Measurements from ENCODE around the gene RAB5B.

The RAB5B gene, protein sequence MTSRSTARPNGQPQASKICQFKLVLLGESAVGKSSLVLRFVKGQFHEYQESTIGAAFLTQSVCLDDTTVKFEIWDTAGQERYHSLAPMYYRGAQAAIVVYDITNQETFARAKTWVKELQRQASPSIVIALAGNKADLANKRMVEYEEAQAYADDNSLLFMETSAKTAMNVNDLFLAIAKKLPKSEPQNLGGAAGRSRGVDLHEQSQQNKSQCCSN

DNA sequence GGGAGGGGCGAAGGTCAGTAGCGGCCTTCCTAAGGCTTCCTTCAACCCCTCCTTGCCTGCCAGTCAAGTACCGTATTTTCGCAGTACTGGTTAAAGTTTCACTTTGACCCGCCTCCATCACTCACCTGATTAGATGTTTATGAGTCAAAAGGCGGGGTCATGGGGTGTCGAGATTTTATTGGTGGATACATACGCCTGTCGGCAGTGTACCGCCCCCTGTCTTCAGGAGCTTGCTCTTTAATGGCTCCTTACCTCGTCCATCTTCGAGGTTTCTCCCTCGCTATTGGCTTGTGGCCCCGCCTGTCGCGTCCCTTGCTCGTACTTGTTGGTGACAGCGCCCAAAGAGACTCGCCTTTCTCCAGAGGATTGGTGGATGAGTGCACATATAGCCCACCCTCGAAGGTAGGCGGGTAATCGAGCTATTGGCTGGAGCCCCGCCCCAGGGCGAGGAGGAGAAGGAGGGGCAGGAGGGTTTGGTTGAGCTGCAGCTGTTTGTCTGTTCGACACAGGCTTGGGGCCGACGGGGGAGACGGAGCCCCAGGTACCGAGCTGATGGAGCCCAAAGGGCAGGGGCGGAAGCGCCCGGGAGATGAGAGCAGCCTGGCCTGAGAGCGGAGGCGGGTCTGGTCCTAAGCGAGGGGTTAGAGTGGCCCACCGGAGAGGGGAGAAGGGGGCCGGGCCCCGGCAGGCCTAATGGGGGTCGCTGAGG lies at the start of gene RAB5B:
TSS of gene RAB5B (plus strand) at position 480 of the 709 bp plus-strand sequence. CDS start 12,883 bp downstream, outside the sequence.
- peaks cover 4% of the 10 kb centered on the region; the same call in 1 of the 2 replicates for H3K4me1 ChIP-seq (ENCODE audit: control insufficient read depth, insufficient read depth, low read length)
- peaks cover 13 to 63% of the 10 kb centered on the region in 2 experiments for H3K36me3 ChIP-seq (ENCODE audit: control insufficient read depth in 2 of 2, insufficient read depth in 1 of 2, low read length in 2 of 2)
- ChIA-PET CTCF (interaction anchor here (0.5 to 3.0 kb wide), 15 partner anchors 18 to 601 kb away, joined by 3 to 30 read pairs (median 5); partner anchors contain the start of gene SUOX), POLR2A (interaction anchor here (0.6 to 2.6 kb wide), 37 partner anchors 11 to 1612 kb away, joined by 3 to 66 read pairs (median 7); partner anchors contain the start of genes CD63, DNAJC14, NACA and ORMDL2)
- H3K4me3 ChIP-seq (ENCODE audit: low read depth, low read length), result peak within 1 kb of the TSS; percentile 87
- H3K27ac ChIP-seq (ENCODE audit: extremely low read depth, low read depth, low read length), result peak within 1 kb of the TSS; percentile 83
- no peaks in the 10 kb centered on the region for H3K9me3 ChIP-seq (ENCODE audit: control insufficient read depth, insufficient read depth, low read depth, low read length)
- TF ChIP-seq ZBTB7A (tag by site-specific recombination; IDR thresholded peaks at IDR 0.05; ENCODE audit: low read depth) (peak; percentile 87; the same call in 1 of the 2 replicates), ZNF350 (tag by site-specific recombination; IDR thresholded peaks at IDR 0.05) (no peak), ZNF596 (tag by site-specific recombination; IDR thresholded peaks at IDR 0.05) (no peak), ZNF791 (tag by site-specific recombination; IDR thresholded peaks at IDR 0.05) (no peak), ZNF335 (tag by site-specific recombination; conservative IDR thresholded peaks at IDR 0.05) (no peak; the same call in 1 of the 2 replicates), ZNF416 (tag by site-specific recombination; IDR thresholded peaks at IDR 0.05) (no peak), GLI4 (tag by site-specific recombination; IDR thresholded peaks at IDR 0.05) (no peak; the same call in 1 of the 2 replicates), ZNF707 (tag by site-specific recombination; IDR thresholded peaks at IDR 0.05) (no peak), ZNF530 (tag by site-specific recombination; IDR thresholded peaks at IDR 0.05; ENCODE audit: low read depth) (no peak), ZNF670 (tag by site-specific recombination; IDR thresholded peaks at IDR 0.05; ENCODE audit: low read depth) (no peak), ZNF660 (tag by site-specific recombination; IDR thresholded peaks at IDR 0.05) (0 out of 2 replicates have a peak, but pooled peaks have one; percentile 25), ZNF610 (tag by site-specific recombination; IDR thresholded peaks at IDR 0.05; ENCODE audit: borderline replicate concordance) (peak; percentile 74; the same call in 1 of the 2 replicates), BCL11B (tag by site-specific recombination; IDR thresholded peaks at IDR 0.05; ENCODE audit: low read depth) (no peak), YY2 (tag by site-specific recombination; IDR thresholded peaks at IDR 0.05) (no peak)
- TF ChIP-seq, protein P1, sequence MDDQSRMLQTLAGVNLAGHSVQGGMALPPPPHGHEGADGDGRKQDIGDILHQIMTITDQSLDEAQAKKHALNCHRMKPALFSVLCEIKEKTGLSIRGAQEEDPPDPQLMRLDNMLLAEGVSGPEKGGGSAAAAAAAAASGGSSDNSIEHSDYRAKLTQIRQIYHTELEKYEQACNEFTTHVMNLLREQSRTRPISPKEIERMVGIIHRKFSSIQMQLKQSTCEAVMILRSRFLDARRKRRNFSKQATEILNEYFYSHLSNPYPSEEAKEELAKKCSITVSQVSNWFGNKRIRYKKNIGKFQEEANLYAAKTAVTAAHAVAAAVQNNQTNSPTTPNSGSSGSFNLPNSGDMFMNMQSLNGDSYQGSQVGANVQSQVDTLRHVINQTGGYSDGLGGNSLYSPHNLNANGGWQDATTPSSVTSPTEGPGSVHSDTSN (CRISPR knock-in tag; IDR thresholded peaks at IDR 0.05), result peak; percentile 99
- TF ChIP-seq, protein P2, sequence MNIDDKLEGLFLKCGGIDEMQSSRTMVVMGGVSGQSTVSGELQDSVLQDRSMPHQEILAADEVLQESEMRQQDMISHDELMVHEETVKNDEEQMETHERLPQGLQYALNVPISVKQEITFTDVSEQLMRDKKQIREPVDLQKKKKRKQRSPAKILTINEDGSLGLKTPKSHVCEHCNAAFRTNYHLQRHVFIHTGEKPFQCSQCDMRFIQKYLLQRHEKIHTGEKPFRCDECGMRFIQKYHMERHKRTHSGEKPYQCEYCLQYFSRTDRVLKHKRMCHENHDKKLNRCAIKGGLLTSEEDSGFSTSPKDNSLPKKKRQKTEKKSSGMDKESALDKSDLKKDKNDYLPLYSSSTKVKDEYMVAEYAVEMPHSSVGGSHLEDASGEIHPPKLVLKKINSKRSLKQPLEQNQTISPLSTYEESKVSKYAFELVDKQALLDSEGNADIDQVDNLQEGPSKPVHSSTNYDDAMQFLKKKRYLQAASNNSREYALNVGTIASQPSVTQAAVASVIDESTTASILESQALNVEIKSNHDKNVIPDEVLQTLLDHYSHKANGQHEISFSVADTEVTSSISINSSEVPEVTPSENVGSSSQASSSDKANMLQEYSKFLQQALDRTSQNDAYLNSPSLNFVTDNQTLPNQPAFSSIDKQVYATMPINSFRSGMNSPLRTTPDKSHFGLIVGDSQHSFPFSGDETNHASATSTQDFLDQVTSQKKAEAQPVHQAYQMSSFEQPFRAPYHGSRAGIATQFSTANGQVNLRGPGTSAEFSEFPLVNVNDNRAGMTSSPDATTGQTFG (tag by site-specific recombination; IDR thresholded peaks at IDR 0.05; ENCODE audit: borderline replicate concordance), result no peak
- TF ChIP-seq, protein P3, sequence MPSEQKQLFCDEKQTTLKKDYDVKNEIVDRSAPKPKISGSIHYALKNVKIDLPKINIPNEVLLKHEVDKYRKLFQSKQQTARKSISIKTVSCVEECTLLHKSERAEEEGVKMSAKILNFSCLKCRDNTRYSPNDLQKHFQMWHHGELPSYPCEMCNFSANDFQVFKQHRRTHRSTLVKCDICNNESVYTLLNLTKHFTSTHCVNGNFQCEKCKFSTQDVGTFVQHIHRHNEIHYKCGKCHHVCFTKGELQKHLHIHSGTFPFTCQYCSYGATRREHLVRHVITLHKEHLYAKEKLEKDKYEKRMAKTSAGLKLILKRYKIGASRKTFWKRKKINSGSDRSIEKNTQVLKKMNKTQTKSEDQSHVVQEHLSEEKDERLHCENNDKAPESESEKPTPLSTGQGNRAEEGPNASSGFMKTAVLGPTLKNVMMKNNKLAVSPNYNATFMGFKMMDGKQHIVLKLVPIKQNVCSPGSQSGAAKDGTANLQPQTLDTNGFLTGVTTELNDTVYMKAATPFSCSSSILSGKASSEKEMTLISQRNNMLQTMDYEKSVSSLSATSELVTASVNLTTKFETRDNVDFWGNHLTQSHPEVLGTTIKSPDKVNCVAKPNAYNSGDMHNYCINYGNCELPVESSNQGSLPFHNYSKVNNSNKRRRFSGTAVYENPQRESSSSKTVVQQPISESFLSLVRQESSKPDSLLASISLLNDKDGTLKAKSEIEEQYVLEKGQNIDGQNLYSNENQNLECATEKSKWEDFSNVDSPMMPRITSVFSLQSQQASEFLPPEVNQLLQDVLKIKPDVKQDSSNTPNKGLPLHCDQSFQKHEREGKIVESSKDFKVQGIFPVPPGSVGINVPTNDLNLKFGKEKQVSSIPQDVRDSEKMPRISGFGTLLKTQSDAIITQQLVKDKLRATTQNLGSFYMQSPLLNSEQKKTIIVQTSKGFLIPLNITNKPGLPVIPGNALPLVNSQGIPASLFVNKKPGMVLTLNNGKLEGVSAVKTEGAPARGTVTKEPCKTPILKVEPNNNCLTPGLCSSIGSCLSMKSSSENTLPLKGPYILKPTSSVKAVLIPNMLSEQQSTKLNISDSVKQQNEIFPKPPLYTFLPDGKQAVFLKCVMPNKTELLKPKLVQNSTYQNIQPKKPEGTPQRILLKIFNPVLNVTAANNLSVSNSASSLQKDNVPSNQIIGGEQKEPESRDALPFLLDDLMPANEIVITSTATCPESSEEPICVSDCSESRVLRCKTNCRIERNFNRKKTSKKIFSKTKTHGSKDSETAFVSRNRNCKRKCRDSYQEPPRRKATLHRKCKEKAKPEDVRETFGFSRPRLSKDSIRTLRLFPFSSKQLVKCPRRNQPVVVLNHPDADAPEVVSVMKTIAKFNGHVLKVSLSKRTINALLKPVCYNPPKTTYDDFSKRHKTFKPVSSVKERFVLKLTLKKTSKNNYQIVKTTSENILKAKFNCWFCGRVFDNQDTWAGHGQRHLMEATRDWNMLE (tag by site-specific recombination; conservative IDR thresholded peaks at IDR 0.05; ENCODE audit: low read depth), result 0 out of 2 replicates have a peak, but pooled peaks have one; percentile 18
- TF ChIP-seq, protein P4, sequence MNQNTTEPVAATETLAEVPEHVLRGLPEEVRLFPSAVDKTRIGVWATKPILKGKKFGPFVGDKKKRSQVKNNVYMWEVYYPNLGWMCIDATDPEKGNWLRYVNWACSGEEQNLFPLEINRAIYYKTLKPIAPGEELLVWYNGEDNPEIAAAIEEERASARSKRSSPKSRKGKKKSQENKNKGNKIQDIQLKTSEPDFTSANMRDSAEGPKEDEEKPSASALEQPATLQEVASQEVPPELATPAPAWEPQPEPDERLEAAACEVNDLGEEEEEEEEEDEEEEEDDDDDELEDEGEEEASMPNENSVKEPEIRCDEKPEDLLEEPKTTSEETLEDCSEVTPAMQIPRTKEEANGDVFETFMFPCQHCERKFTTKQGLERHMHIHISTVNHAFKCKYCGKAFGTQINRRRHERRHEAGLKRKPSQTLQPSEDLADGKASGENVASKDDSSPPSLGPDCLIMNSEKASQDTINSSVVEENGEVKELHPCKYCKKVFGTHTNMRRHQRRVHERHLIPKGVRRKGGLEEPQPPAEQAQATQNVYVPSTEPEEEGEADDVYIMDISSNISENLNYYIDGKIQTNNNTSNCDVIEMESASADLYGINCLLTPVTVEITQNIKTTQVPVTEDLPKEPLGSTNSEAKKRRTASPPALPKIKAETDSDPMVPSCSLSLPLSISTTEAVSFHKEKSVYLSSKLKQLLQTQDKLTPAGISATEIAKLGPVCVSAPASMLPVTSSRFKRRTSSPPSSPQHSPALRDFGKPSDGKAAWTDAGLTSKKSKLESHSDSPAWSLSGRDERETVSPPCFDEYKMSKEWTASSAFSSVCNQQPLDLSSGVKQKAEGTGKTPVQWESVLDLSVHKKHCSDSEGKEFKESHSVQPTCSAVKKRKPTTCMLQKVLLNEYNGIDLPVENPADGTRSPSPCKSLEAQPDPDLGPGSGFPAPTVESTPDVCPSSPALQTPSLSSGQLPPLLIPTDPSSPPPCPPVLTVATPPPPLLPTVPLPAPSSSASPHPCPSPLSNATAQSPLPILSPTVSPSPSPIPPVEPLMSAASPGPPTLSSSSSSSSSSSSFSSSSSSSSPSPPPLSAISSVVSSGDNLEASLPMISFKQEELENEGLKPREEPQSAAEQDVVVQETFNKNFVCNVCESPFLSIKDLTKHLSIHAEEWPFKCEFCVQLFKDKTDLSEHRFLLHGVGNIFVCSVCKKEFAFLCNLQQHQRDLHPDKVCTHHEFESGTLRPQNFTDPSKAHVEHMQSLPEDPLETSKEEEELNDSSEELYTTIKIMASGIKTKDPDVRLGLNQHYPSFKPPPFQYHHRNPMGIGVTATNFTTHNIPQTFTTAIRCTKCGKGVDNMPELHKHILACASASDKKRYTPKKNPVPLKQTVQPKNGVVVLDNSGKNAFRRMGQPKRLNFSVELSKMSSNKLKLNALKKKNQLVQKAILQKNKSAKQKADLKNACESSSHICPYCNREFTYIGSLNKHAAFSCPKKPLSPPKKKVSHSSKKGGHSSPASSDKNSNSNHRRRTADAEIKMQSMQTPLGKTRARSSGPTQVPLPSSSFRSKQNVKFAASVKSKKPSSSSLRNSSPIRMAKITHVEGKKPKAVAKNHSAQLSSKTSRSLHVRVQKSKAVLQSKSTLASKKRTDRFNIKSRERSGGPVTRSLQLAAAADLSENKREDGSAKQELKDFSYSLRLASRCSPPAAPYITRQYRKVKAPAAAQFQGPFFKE (tag by site-specific recombination; IDR thresholded peaks at IDR 0.05; ENCODE audit: borderline replicate concordance), result no peak
- TF ChIP-seq, protein P5, sequence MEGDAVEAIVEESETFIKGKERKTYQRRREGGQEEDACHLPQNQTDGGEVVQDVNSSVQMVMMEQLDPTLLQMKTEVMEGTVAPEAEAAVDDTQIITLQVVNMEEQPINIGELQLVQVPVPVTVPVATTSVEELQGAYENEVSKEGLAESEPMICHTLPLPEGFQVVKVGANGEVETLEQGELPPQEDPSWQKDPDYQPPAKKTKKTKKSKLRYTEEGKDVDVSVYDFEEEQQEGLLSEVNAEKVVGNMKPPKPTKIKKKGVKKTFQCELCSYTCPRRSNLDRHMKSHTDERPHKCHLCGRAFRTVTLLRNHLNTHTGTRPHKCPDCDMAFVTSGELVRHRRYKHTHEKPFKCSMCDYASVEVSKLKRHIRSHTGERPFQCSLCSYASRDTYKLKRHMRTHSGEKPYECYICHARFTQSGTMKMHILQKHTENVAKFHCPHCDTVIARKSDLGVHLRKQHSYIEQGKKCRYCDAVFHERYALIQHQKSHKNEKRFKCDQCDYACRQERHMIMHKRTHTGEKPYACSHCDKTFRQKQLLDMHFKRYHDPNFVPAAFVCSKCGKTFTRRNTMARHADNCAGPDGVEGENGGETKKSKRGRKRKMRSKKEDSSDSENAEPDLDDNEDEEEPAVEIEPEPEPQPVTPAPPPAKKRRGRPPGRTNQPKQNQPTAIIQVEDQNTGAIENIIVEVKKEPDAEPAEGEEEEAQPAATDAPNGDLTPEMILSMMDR (tag by site-specific recombination; IDR thresholded peaks at IDR 0.05), result no peak
